Endothelial cell of umbilical vein (primary cell): Measurements from ENCODE around the gene PRKAR2B.

ENCODE experiments used
- EZH2 ChIP-seq: IDR thresholded peaks from 2 replicates; pipeline ENCODE4 v1.6.1; 2012; ENCODE audit warnings: borderline replicate concordance, low read depth, mild to moderate bottlenecking, moderate library complexity, low read length, inconsistent platforms; ENCODE audit not compliant: severe bottlenecking
- FOS ChIP-seq: IDR thresholded peaks from 2 replicates; pipeline ENCODE4 v1.6.1; 2011; ENCODE audit warnings: mild to moderate bottlenecking, low read length, moderate library complexity, borderline replicate concordance; ENCODE audit not compliant: insufficient read depth
- GATA2 ChIP-seq: IDR thresholded peaks from 2 replicates; pipeline ENCODE4 v1.7.0; 2011; ENCODE audit warnings: low read depth, mild to moderate bottlenecking, moderate library complexity, mixed read lengths, low read length; ENCODE audit not compliant: insufficient read length, insufficient read depth
- JUN ChIP-seq: IDR thresholded peaks from 2 replicates; pipeline ENCODE4 v1.6.1; 2011; ENCODE audit warnings: borderline replicate concordance, low read depth; ENCODE audit not compliant: insufficient read length, insufficient read depth
- MYC ChIP-seq: IDR thresholded peaks from one replicate; pipeline ENCODE4 v1.6.1; 2011; ENCODE audit warnings: mild to moderate bottlenecking, low read depth, low read length
- POLR2A ChIP-seq: IDR thresholded peaks from 2 replicates; pipeline ENCODE4 v1.6.1; 2012; ENCODE audit warnings: low read depth, mild to moderate bottlenecking, control low read depth, low read length
- POLR2AphosphoS5 ChIP-seq: IDR thresholded peaks from 2 replicates; pipeline ENCODE4 v1.6.1; 2012; ENCODE audit warnings: low read depth, mild to moderate bottlenecking, control low read depth, low read length, moderate library complexity; ENCODE audit not compliant: insufficient read depth
- TF ChIP-seq, protein P1 (sequence below), 2 donors: IDR thresholded peaks; 1 replicate in 1 of 2; 2 replicates in 1 of 2; pipeline ENCODE4 v1.5.1; 2011; ENCODE audit warnings: low read length in 2 of 2, mild to moderate bottlenecking in 2 of 2, moderate library complexity in 2 of 2, control low read depth in 1 of 2, inconsistent platforms in 1 of 2, low read depth in 1 of 2; ENCODE audit not compliant: insufficient read depth in 1 of 2; ENCODE audit errors: extremely low read depth in 1 of 2
- TF ChIP-seq, protein P2 (sequence below): IDR thresholded peaks from 2 replicates; pipeline ENCODE4 v1.6.1; 2011; ENCODE audit not compliant: insufficient read depth, insufficient read length

- TF ChIP-seq, protein P1, sequence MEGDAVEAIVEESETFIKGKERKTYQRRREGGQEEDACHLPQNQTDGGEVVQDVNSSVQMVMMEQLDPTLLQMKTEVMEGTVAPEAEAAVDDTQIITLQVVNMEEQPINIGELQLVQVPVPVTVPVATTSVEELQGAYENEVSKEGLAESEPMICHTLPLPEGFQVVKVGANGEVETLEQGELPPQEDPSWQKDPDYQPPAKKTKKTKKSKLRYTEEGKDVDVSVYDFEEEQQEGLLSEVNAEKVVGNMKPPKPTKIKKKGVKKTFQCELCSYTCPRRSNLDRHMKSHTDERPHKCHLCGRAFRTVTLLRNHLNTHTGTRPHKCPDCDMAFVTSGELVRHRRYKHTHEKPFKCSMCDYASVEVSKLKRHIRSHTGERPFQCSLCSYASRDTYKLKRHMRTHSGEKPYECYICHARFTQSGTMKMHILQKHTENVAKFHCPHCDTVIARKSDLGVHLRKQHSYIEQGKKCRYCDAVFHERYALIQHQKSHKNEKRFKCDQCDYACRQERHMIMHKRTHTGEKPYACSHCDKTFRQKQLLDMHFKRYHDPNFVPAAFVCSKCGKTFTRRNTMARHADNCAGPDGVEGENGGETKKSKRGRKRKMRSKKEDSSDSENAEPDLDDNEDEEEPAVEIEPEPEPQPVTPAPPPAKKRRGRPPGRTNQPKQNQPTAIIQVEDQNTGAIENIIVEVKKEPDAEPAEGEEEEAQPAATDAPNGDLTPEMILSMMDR (IDR thresholded peaks at IDR 0.05; ENCODE audit: extremely low read depth in 1 of 2, insufficient read depth in 1 of 2, low read depth in 1 of 2, low read length in 2 of 2), result no peak
- TF ChIP-seq POLR2AphosphoS5 (no peak), EZH2 (no peak), POLR2A (no peak), FOS (no peak), JUN (no peak), GATA2 (no peak), MYC (no peak)
- TF ChIP-seq, protein P2, sequence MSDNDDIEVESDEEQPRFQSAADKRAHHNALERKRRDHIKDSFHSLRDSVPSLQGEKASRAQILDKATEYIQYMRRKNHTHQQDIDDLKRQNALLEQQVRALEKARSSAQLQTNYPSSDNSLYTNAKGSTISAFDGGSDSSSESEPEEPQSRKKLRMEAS, result no peak
Observed at GRCh38 chr7:107034553-107034952, 10.0 kb upstream of the PRKAR2B start.
